Body of pancreas (tissue), 4 donors: ENCODE results near the gene DESI2.

ENCODE experiments used
- POLR2A ChIP-seq, 3 donors: fragments of 450-650 bp; IDR thresholded peaks; one replicate each; pipeline ENCODE4 v1.6.1; 2016; ENCODE audit warnings: antibody characterized with exemption in 3 of 3, mild to moderate bottlenecking in 2 of 3
- TF ChIP-seq, protein P1 (sequence below), 7 experiments: fragments of 450-650 bp in 4 of 7; fragments of 200-600 bp in 3 of 7; sonication (generic) in 3 of 7; IDR thresholded peaks; one replicate each; pipeline ENCODE4 v1.5.1; 2016 to 2019; ENCODE audit warnings: antibody characterized with exemption in 7 of 7

DNA sequence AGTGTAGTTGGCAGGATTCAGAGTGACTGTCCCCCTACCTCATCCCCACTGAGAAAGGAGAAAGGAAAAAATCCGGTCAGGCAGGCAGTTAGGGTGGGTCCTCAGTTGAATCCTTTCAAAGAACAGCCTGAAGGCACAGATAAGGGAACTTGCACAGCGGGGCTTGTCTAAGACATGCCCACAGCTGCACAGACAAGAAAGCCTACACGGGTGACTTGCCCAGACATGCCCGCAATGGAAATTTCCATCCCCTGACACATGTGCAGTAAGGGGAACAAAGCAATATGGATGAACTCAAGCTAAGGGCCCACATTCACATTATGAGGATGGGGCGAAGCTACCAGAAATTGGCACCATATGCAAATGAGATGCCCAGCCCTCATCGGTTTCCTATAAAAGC, 82.5 kb downstream of the DESI2 start:
- TF ChIP-seq POLR2A (IDR thresholded peaks at IDR 0.05): no peak
- TF ChIP-seq, protein P1, sequence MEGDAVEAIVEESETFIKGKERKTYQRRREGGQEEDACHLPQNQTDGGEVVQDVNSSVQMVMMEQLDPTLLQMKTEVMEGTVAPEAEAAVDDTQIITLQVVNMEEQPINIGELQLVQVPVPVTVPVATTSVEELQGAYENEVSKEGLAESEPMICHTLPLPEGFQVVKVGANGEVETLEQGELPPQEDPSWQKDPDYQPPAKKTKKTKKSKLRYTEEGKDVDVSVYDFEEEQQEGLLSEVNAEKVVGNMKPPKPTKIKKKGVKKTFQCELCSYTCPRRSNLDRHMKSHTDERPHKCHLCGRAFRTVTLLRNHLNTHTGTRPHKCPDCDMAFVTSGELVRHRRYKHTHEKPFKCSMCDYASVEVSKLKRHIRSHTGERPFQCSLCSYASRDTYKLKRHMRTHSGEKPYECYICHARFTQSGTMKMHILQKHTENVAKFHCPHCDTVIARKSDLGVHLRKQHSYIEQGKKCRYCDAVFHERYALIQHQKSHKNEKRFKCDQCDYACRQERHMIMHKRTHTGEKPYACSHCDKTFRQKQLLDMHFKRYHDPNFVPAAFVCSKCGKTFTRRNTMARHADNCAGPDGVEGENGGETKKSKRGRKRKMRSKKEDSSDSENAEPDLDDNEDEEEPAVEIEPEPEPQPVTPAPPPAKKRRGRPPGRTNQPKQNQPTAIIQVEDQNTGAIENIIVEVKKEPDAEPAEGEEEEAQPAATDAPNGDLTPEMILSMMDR (IDR thresholded peaks at IDR 0.05): no peak
